ENCODE measurements around the gene COL12A1. TPM values are rescaled to one million over a fixed set of nuclear protein-coding genes. Genes with fewer than 3 reads are reported as not detected.

COL12A1 gene
- total and polyA plus RNA-seq, 10 of the 15 experiments (the other 5 are each of a cell fraction or from before 2014, with no cell fraction given): under 0.01 to 0.69 (median 0.11) TPM; not detected in 6

DNA sequence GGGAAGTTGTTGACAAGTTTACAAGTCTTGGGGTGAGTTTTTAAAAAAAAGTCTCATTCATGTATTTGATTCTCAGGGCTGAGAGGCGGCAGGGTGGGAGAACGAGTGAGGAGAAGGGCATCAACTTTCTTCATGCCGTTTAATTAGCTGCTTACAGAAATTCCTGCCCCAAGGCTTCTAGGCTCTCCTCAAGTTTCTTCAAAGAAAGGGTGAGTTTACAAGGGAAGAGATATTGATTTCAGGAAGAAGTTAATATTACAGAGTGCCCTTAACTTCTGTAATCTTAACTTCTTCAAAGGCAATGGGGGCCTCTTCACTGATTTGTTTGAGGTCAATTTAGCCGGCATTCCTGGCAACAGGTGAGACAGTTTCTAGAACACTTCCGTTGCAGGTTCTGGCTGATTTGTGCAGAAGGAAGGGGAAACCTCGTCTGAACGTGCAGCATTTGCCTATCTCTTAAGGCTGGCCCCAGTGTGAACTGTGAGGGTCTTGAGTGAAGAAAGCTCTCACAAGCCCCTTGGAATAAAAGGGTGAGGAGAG is 3.4 kb upstream of the COL12A1 start:
- RAD21 ChIA-PET (ENCODE audit: unreplicated experiment): interaction anchor here (0.6 to 4.8 kb wide), 30 partner anchors 9 to 1471 kb away, joined by 3 to 59 read pairs (median 4); no protein-coding TSS in a partner anchor
- Histone ChIP-seq H3K9me3 (replicated peaks; ENCODE audit: control insufficient read depth, insufficient read depth, low read length) (no peaks in the 10 kb centered on the region), H3K27me3 (replicated peaks in 1 of 2; ENCODE audit: control insufficient read depth in 2 of 2, insufficient read depth in 2 of 2, low read length in 1 of 2) (peaks cover 23 to 27% of the 10 kb centered on the region in 2 experiments), H3K79me2 (ENCODE audit: control insufficient read depth, insufficient read depth, low read length) (no peaks in the 10 kb centered on the region), H2AFZ (ENCODE audit: control insufficient read depth, low read depth, low read length) (no peak overlapping the region), H3K36me3 (ENCODE audit: control insufficient read depth in 2 of 2, insufficient read depth in 2 of 2, low read length in 1 of 2) (no peaks in the 10 kb centered on the region), H3K27ac (ENCODE audit: control insufficient read depth, insufficient read depth) (no peak overlapping the region), H3K4me1 (ENCODE audit: control insufficient read depth, insufficient read depth, low read length) (no peaks in the 10 kb centered on the region), H3K4me2 (ENCODE audit: control insufficient read depth, insufficient read depth) (no peak overlapping the region), H4K20me1 (ENCODE audit: control insufficient read depth, insufficient read depth) (no peaks in the 10 kb centered on the region; the same call in 1 of the 2 replicates), H3K4me3 (no peak overlapping the region), H3K9ac (ENCODE audit: control insufficient read depth, insufficient read depth, low read length) (no peak overlapping the region)
- no peak for ATAC-seq
- intact Hi-C loops (cut with micrococcal nuclease; ENCODE audit: unreplicated experiment) (loop anchor here (1.0 to 10.0 kb wide), 10 partner anchors 274 to 1532 kb away; no protein-coding TSS in a partner anchor), in situ Hi-C loops (cut with MboI) (loop anchor here (10.0 kb wide), 1 partner anchor 794 kb away; no protein-coding TSS in a partner anchor)
- POLR2A ChIA-PET: interaction anchor here (0.7 to 0.9 kb wide), 2 partner anchors 35 to 800 kb away, joined by 3 read pairs; no protein-coding TSS in a partner anchor
- CTCF ChIA-PET: interaction anchor here (0.5 to 6.3 kb wide), 75 partner anchors 9 to 1537 kb away, joined by 3 to 95 read pairs (median 4); no protein-coding TSS in a partner anchor
- 30% methylated on average over 7 of the region's 7 CpGs for WGBS (ENCODE audit: insufficient coverage, insufficient replicate concordance, low lambda C conversion rate, missing lambda C conversion rate)
- DNase-seq (ENCODE audit: low read depth, low spot score): no peak
- no TSS peak for BruUV-seq (replicated peaks)
- TF ChIP-seq CHD2 (IDR thresholded peaks at IDR 0.05; ENCODE audit: borderline replicate concordance, low read depth, low read length) (no peak), SIX5 (IDR thresholded peaks at IDR 0.05; ENCODE audit: low read depth, low read length, severe bottlenecking) (no peak), SREBF1 (IDR thresholded peaks at IDR 0.05; ENCODE audit: low read length) (no peak), FOXK2 (IDR thresholded peaks at IDR 0.05) (no peak), KLF5 (IDR thresholded peaks at IDR 0.05; ENCODE audit: partially characterized antibody) (no peak), IKZF1 (conservative IDR thresholded peaks at IDR 0.05) (no peak), TARDBP (IDR thresholded peaks at IDR 0.05; ENCODE audit: borderline replicate concordance) (no peak), RELA (IDR thresholded peaks at IDR 0.05; ENCODE audit: borderline replicate concordance, partially characterized antibody) (no peak), RAD51 (IDR thresholded peaks at IDR 0.05) (no peak), MEF2B (IDR thresholded peaks at IDR 0.05; ENCODE audit: partially characterized antibody, poor library complexity, severe bottlenecking) (no peak), NFXL1 (IDR thresholded peaks at IDR 0.05; ENCODE audit: borderline replicate concordance) (no peak), NR2C1 (IDR thresholded peaks at IDR 0.05) (no peak), HDAC6 (IDR thresholded peaks at IDR 0.05; ENCODE audit: unreplicated experiment) (no peak), RUNX3 (IDR thresholded peaks at IDR 0.05; ENCODE audit: low read length) (no peak), CBX5 (IDR thresholded peaks at IDR 0.05; ENCODE audit: low read depth) (no peak), EGR1 (IDR thresholded peaks at IDR 0.05; ENCODE audit: borderline replicate concordance in 1 of 2, low read depth in 2 of 2, low read length in 2 of 2) (no peak), NR2F1 (conservative IDR thresholded peaks at IDR 0.05) (no peak)
- SMC1A ChIA-PET (ENCODE audit: uncharacterized antibody, unreplicated experiment): interaction anchor here (0.5 to 6.0 kb wide), 36 partner anchors 9 to 1471 kb away, joined by 3 to 64 read pairs (median 4); no protein-coding TSS in a partner anchor
- no peak for FAIRE-seq
